ENCODE data around the gene HDLBP.

DNA sequence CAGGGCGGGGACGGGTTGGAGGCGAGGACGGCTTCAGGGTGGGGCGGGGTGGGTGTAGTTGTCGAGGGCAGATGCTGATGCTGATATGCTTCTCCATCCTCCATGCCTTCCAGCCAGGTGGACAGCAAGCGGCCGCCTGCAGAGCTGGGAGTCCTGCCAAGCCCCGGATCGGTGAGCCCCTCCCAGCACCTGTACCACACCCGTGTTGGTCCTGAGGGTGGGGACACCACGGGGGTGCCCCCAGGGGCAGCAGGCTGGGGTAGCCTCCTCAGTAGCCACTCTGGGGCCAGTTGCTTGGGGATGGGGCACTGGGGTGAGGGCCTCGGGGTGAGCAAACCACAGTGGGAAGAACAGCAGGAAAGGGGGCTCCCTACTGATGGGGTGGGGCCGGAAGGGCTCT is 124.4 kb downstream of the HDLBP start:
- TF ChIP-seq CTCF (conservative IDR thresholded peaks at IDR 0.05 in 1 of 2, IDR thresholded peaks at IDR 0.05 in 1 of 2; ENCODE audit: extremely low read depth in 1 of 2, insufficient read depth in 1 of 2, low read depth in 1 of 2, low read length in 2 of 2) (no peak), EZH2 (IDR thresholded peaks at IDR 0.05; ENCODE audit: borderline replicate concordance, low read length) (no peak)

Data from mammary epithelial cell (primary cell).